ENCODE data around the gene CDH23. TPM values are rescaled to one million over a fixed set of nuclear protein-coding genes. Genes with fewer than 3 reads are reported as not detected.

Gene CDH23
- total and polyA plus RNA-seq, 2 experiments from 2014 or later = 0.30 to 1.5 TPM

- Histone ChIP-seq H3K4me2 (no peak overlapping the region), H3K4me3 (no peak overlapping the region), H3K27ac (no peak overlapping the region), H3K27me3 (no peaks in the 10 kb centered on the region), H3K4me1 (ENCODE audit: insufficient read depth) (no peaks in the 10 kb centered on the region), H3K9me3 (ENCODE audit: low read depth) (no peaks in the 10 kb centered on the region), H4K20me1 (ENCODE audit: insufficient read depth, poor library complexity, severe bottlenecking) (no peaks in the 10 kb centered on the region), H2AFZ (no peak overlapping the region), H3K9me2 (replicated peaks; ENCODE audit: insufficient read depth) (no peaks in the 10 kb centered on the region), H3K79me2 (no peaks in the 10 kb centered on the region), H3K36me3 (replicated peaks; ENCODE audit: insufficient read depth, low read depth) (no peaks in the 10 kb centered on the region)
- 74% methylated on average over 5 of the region's 5 CpGs for WGBS (ENCODE audit: low lambda C conversion rate, missing lambda C conversion rate)
- TF ChIP-seq CTCF (IDR thresholded peaks at IDR 0.05; ENCODE audit: poor library complexity) = no peak
- no peak for DNase-seq (ENCODE audit: low spot score)
These were observed 57.6 kb downstream of the CDH23 start for GRCh38 chr10:71454347-71454746.

GRCh38 chr10:71455035-71455434 is 58.3 kb downstream of the CDH23 start:
- no peaks in the 10 kb centered on the region for H3K4me1 ChIP-seq (ENCODE audit: insufficient read depth)
- no peak overlapping the region for H3K27ac ChIP-seq
- H3K27me3 ChIP-seq = no peaks in the 10 kb centered on the region
- H2AFZ ChIP-seq = no peak overlapping the region
- 91% methylated on average over 2 of the region's 2 CpGs for WGBS (ENCODE audit: low lambda C conversion rate, missing lambda C conversion rate)
- no peak for DNase-seq (ENCODE audit: low spot score)
- H3K9me3 ChIP-seq (ENCODE audit: low read depth) = no peaks in the 10 kb centered on the region
- no peaks in the 10 kb centered on the region for H3K36me3 ChIP-seq (replicated peaks; ENCODE audit: insufficient read depth, low read depth)
- H3K9me2 ChIP-seq (replicated peaks; ENCODE audit: insufficient read depth) = no peaks in the 10 kb centered on the region
- no peaks in the 10 kb centered on the region for H3K79me2 ChIP-seq
- H3K4me2 ChIP-seq = no peak overlapping the region
- no peak for TF ChIP-seq CTCF (IDR thresholded peaks at IDR 0.05; ENCODE audit: poor library complexity)
- no peak for TF ChIP-seq EZH2phosphoT487 (IDR thresholded peaks at IDR 0.05; ENCODE audit: low read depth, severe bottlenecking, unreplicated experiment)
- TF ChIP-seq EZH2 (IDR thresholded peaks at IDR 0.05; ENCODE audit: borderline replicate concordance) = no peak
- H3K4me3 ChIP-seq = no peak overlapping the region
- H4K20me1 ChIP-seq (ENCODE audit: insufficient read depth, poor library complexity, severe bottlenecking) = no peaks in the 10 kb centered on the region

- Histone ChIP-seq H3K4me3 (no peak overlapping the region), H3K79me2 (no peaks in the 10 kb centered on the region), H2AFZ (no peak overlapping the region), H3K4me1 (ENCODE audit: insufficient read depth) (no peaks in the 10 kb centered on the region), H4K20me1 (ENCODE audit: insufficient read depth, poor library complexity, severe bottlenecking) (no peaks in the 10 kb centered on the region), H3K4me2 (no peak overlapping the region), H3K36me3 (replicated peaks; ENCODE audit: insufficient read depth, low read depth) (no peaks in the 10 kb centered on the region), H3K27ac (no peak overlapping the region), H3K9me3 (ENCODE audit: low read depth) (no peaks in the 10 kb centered on the region), H3K9me2 (replicated peaks; ENCODE audit: insufficient read depth) (no peaks in the 10 kb centered on the region), H3K27me3 (no peaks in the 10 kb centered on the region)
- DNase-seq (ENCODE audit: low spot score) = no peak
- TF ChIP-seq EZH2phosphoT487 (IDR thresholded peaks at IDR 0.05; ENCODE audit: low read depth, severe bottlenecking, unreplicated experiment) = no peak
- no peak for TF ChIP-seq EZH2 (IDR thresholded peaks at IDR 0.05; ENCODE audit: borderline replicate concordance)
- TF ChIP-seq CTCF (IDR thresholded peaks at IDR 0.05; ENCODE audit: poor library complexity) = no peak
- WGBS (ENCODE audit: low lambda C conversion rate, missing lambda C conversion rate) = 77% methylated on average over 3 of the region's 3 CpGs
These were observed 59.9 kb downstream of the CDH23 start for GRCh38 chr10:71456631-71457030.

GRCh38 chr10:71457908-71458307 is 61.2 kb downstream of the CDH23 start:
- no peak overlapping the region for H2AFZ ChIP-seq
- no peaks in the 10 kb centered on the region for H3K27me3 ChIP-seq
- no peaks in the 10 kb centered on the region for H3K9me3 ChIP-seq (ENCODE audit: low read depth)

More at GRCh38 chr10:71457908-71458307, 61.2 kb downstream of the CDH23 start:
- no peak for TF ChIP-seq EZH2 (IDR thresholded peaks at IDR 0.05; ENCODE audit: borderline replicate concordance)
- TF ChIP-seq CTCF (IDR thresholded peaks at IDR 0.05; ENCODE audit: poor library complexity) = no peak
- TF ChIP-seq EZH2phosphoT487 (IDR thresholded peaks at IDR 0.05; ENCODE audit: low read depth, severe bottlenecking, unreplicated experiment) = no peak
- H3K4me3 ChIP-seq = no peak overlapping the region
- H3K4me2 ChIP-seq = no peak overlapping the region
- no peaks in the 10 kb centered on the region for H3K79me2 ChIP-seq
- no peaks in the 10 kb centered on the region for H3K4me1 ChIP-seq (ENCODE audit: insufficient read depth)
- H3K27ac ChIP-seq = no peak overlapping the region
- no peaks in the 10 kb centered on the region for H3K9me2 ChIP-seq (replicated peaks; ENCODE audit: insufficient read depth)
- no peaks in the 10 kb centered on the region for H3K36me3 ChIP-seq (replicated peaks; ENCODE audit: insufficient read depth, low read depth)
- no peaks in the 10 kb centered on the region for H4K20me1 ChIP-seq (ENCODE audit: insufficient read depth, poor library complexity, severe bottlenecking)
- WGBS (ENCODE audit: low lambda C conversion rate, missing lambda C conversion rate) = 46% methylated on average over 4 of the region's 4 CpGs
- no peak for DNase-seq (ENCODE audit: low spot score)
